Activated T-cell treated with anti-CD3 and anti-CD28 coated beads for 24 hours (primary cell): ENCODE data around the gene AMER2.

ENCODE experiments used
- DNase-seq: peaks from one replicate; pipeline ENCODE4 v3.0.0-alpha.2; 2020; ENCODE audit warnings: low read depth

Gene AMER2, protein sequence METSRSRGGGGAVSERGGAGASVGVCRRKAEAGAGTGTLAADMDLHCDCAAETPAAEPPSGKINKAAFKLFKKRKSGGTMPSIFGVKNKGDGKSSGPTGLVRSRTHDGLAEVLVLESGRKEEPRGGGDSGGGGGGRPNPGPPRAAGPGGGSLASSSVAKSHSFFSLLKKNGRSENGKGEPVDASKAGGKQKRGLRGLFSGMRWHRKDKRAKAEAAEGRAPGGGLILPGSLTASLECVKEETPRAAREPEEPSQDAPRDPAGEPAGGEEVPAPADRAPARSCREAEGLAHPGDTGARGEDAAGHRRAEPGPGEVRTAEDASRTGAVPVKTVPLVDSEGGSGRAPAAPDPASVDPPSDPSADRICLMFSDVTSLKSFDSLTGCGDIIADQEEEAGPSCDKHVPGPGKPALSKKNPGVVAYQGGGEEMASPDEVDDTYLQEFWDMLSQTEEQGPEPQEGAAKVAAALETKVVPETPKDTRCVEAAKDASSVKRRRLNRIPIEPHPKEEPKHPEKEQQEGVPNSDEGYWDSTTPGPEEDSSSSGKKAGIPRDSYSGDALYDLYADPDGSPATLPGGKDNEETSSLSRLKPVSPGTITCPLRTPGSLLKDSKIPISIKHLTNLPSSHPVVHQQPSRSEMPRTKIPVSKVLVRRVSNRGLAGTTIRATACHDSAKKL

DNA sequence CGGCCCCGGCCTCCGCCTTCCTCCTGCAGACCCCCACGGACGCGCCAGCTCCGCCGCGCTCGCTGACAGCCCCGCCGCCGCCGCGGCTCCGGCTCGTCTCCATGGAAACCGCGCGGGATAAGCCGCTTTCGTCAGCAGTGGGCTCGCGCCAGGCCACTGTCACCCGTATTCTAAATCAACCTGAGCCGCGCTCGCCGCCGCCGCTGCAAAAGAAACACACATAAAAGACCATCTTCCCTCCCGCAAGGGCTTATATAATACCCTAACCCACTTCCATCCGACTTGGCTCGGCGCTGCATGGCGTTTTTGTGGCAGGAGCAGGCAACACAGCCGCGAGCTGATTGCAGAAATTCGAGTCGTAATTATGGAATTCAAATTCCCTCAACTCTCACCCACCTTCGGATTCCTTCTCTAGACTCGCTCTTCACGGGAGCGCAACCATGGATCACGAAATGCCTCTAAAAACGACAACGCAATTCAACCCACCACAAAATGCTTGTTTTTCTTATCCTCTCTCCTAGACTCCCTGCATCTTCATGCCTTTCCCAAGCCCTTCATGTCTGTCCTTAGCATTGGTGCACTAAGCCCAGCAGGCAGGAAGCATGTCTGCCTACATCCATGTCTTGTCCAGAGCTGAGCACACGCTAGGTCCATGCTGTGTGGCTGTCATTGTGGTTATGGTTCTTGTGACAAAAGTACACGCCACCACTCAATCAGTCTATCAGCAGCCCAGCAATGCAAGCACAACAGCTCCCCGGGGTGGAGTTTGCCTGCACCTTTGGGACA, at the start of gene AMER2:
TSS of gene AMER2 (minus strand) at position 772 of the 786 bp plus-strand sequence. CDS start at position 103, 669 bp downstream.
- no peak for DNase-seq

DNA sequence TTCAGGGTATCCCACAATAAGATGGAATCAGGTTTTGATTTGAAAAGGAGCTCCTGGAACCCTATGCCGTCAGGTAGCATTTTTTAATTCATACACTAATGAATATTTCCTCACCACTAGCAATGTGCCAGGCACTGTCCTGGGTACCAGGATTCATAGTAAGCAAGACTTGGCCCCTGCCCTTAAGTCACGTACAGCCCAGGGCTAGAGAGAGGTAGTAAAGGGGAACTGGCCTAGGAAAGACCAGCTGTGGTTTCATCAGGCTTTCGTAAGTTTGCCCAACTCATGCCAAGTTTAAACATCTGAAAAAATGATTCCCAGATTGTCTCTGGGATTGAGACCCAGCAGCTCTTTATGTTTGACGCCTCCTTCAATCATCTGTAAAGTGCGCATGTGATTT, 45.9 kb upstream of the AMER2 start:
- DNase-seq = no peak

DNA sequence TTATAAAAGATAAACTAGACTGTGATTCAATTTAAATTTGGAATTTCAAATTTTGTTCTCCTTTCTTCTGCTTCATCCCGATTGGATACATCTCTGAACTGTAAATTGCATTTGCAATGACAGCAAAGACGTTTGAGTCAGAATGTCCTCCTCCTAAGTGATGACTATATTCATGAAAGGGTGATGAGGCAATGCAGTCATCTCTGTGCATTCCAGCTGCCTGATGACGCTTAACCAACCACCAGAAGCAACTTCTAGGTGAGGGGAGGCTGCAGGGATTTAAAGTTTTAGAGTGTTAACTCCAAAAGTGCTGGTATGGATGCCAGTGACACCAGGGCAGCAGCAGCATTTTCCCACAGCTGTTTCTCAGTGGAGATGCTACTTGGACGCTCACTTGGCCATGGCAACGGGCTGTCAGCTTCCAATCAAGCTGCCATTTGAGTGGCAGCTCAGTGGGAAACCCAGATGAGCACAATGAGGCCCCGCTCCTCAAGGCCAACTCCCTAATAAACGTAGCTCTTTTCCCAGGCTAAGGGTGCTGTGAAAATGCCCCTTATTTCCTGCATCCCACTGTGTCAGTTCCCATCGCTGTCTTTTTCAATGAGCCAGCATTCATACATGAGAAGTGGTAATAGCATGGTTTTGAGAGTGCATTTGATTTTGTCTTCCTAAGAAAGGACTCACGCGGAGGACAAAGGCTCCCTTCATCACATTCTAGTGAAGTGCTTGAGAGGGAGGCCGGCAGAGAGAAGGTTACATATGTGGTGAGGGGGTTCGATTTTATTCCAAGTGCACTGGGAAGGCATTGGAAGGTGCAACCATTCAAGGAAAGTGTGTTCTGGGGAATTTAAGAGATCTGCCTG, 45.2 kb upstream of the AMER2 start:
- no peak for DNase-seq

DNA sequence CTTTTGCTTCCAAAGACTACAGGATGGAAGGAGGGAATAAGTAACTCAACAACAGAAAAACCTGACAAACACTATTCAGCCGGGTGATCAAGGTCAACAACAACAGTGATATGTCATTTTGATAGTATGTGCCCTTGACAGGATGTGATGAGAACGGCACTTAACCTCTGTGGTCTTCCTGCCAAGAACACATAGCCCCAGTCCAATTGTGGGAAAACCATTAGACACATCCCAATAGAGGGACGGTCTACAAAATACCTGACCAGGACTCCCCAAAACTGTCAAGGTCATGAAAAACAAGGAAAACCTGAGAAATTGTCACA, 43.1 kb upstream of the AMER2 start:
- no peak for DNase-seq

DNA sequence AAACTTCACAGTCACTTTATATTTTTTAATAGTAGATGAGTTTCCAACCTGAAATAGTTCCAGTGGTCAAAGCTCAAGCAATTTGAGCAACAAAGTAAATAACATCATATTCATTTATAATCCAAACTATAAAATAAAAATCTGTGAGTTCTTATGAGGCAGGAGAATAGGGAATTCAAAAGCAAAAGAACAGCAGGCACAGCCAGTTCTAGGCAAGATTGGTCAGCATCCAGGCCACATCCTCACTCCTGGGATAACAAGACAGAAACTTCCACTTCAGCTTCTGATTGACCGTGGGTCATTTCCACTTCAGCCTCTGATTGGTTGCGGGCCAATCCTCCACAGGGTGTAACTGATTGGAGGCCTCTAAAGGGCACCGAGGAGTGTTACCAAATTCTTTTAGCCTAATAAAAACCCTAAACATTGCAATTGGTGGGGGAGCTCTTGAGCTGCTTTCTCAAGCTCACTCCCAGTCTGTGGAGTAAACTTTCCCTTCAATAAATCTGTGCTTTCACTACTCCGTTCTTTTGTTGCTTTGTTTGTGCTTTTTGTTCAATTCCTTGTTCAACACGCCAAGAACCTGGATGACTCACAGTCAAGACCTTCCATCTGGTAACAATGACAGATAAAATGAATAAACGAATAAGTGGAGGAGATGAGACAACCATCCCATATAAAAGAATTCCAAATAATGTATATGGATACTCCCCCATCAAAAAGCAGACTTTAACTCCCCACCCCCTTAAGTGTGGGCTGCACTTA, 42.6 kb upstream of the AMER2 start:
- DNase-seq = no peak

DNA sequence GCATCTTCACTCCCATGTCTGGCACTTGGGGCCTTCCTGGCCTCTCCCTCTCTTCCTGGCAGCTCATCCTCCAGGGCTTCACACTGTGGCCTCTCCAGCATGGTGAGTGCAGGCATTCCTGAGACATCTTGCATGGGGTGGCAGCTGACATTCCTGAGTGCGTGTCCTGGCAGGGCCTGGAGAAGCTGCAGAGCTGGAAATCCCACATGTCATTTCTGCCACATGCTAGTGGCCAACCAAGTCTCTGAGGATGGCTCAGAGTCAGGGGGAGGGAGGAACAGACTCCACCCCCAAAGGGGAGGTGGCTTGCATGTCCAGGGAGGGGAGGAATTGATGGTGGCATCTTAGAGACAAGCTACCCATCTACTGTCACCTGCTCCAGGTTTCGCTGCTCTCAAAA, 41.6 kb upstream of the AMER2 start:
- DNase-seq = no peak

DNA sequence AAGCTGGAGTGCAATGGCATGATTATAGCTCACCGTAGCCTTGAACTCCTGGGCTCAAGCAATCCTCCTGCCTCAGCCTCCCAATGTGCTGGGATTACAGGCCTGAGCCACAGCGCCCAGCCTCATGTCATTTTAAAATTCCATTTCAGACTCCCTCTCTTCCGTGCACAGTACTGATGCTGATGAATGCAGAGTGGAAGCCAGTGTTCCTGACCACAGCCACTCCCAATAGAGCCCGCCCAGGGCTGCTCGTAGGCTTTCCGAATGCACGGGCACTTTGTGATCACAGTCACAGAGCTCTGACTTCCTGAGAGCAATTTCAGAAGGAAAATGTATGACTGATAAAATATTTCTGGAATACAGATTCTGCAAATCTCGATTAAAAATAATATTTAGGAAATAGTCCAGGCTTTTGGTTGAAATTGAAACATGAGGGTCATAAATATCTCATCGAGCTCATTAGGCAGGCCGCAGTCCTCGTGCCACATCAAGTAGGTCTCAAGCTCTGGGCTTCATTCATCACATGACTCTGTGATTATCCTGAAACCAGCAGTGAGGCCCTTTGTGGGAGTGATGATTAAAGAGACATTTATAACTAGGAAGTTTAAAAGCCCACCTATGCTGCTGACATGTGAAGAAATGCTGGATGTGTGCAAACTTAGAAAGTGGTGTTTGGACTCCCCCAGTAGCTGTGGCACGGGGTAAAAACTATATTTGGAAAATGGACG, 38.9 kb upstream of the AMER2 start:
- DNase-seq = no peak

DNA sequence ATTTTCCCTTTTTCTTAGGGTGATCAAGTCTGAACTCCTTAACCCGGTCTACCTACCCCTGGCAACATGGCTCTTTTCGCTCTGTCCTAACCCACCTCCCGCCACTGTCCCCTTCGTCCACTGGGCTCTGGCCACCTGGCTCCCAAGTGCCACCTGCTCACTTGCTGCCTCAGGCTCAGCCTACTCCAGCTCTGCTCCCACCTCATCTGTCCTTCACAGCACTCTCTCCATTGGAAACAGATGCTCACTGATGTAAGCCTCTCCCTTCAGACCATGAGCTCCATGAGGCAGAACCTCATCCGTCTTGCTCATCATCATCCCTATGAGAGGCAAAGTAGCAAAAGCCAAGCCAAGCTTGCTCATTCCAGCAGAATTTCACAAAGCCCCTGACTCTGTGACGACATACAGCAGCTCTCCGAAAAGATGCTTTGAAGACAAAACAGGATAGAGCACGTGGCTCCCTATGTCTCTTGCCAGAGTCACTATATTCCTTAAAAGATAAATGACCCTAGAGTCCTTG, 35.3 kb upstream of the AMER2 start:
- no peak for DNase-seq

DNA sequence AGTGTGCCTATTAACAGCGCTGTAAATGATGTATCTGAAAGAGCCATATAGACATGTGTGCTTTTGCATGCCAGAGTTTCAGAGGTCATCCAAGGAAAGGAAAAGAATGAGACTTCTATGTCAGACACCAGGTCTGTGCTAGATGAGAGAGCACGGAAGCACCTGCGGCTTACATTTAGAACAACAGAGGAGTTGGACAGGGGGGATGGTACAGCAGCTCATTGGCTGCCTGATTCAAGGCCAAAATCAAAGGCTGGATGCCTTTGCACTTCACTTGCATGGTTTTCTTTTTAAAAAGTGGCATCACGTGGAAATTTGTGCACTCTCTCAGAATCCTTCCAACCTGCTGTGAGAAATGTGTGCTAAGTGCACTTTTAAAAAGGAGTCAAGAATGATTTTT, 32.8 kb upstream of the AMER2 start:
- no peak for DNase-seq

DNA sequence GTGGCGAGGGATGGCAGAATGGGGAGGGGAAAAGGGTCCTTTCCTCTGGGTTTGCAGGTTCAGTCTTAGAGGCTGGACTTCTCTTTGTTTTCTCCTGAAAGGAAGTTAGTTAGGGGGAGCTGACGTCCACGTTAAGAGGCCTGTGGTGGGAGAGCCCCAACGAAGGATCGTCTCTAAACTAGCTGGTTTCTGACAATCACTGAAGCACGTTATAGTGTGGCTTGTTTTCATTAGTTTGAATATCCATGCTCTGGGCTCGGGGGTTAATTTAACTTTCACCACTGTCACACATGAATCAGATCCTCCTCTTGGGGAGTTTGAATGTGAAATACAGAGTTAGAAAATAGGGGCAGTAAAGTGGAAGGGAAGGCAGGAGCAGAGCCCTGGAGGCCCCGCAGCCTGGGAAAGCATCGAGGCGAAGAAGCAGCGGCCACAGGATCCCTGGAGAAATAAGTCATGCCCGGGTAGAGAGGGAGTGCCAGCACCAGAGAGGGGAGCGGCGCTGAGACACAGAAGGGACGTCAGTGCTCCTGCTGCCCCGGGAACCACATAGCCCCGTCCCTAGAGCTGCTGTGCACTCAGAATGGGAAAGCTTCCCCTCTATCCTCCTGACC, 31.1 kb upstream of the AMER2 start:
- DNase-seq = no peak

DNA sequence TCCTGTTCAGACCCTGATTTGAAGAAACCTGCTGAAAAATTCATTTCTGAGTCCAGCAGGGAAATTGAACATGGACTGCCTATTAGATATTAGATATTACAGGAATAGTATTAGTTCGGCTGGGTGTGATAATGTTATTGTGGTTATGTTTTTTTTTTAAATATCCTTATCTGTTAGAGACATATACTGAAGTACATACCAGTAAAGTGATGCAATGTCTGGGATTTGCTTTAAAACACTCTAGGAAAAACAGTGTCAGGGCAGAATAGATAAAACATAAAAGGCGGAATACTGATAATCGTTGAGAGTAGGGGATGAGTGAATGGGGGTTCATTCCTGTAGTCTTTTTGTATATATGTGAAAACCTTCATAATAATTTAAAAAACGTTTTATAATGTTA, 28.7 kb upstream of the AMER2 start:
- DNase-seq = no peak

DNA sequence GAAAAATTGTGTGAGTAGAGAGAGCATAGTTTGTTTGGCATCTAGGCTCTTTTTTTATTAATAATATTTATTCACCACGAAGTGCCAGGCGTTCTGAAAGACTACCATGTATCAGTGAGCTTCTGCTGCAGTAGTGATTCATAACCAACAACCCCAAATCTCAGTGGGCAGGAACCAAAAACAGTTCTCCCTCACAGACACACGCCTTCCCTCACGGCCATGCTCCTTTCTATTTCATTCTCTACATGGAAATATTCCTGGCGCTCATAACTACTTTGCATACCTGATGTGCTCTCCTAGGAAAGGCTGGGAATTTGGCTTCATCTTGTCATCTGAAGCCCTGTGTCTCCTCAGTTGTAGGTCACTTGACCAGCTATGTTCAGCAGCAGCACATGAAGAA, 26.6 kb upstream of the AMER2 start:
- no peak for DNase-seq

DNA sequence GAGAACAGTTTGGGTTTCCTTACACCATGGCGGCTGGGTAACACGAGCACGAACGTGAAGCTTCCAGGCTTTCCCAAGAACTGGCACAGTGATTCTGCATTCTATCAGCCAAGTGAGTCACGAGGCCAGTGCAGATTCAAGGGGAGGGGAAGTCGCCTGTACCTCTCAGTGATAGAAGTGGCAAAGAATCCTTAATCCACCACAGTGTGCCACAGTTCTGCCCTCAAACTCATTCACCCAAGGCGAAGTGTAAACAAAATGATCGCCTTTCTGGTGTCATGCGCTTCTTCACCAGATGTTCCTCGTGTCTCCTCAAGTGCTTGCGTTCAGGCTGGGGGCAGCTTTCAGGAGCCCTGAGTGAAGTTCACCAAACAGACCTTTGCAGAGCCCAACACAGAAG, 24.9 kb upstream of the AMER2 start:
- DNase-seq = no peak

DNA sequence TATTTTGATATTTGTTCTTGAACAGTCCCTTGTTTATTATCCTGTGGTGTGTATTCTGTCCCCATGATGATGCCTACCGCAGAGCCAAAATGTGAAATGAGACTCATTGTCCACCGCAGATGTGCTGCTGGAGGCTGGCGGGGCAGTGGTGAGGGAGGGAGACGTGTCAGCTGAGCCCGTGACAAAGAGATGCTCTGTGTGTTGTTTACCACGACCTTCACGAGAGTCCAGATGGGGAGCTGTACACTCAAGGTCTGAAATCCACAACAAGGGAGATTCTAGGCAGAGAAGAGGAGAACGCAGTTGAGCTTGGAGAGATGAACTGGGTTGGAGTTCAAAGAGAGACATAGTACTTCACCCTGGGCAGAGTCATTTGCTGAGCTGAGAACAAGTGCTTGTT, 20.8 kb upstream of the AMER2 start:
- no peak for DNase-seq

DNA sequence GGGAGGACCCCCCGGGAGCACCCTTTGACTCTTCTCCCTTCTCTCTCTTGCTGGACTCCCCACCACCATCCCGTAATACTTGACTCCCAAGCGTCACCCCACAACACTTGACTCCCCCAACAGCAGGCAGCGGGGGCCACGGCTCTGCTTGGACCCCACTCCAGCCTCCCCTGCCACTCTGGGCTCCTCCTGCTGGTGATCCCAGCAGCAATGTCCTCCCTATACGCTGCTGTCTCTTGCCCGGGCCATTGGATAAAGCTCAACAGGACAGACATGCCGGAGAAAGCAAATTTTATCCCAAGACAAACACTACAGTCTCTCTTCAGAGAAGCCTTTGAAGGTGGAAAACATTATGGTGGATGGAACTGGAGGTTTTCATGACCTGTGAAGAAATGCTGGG, 20.4 kb upstream of the AMER2 start:
- DNase-seq = no peak

DNA sequence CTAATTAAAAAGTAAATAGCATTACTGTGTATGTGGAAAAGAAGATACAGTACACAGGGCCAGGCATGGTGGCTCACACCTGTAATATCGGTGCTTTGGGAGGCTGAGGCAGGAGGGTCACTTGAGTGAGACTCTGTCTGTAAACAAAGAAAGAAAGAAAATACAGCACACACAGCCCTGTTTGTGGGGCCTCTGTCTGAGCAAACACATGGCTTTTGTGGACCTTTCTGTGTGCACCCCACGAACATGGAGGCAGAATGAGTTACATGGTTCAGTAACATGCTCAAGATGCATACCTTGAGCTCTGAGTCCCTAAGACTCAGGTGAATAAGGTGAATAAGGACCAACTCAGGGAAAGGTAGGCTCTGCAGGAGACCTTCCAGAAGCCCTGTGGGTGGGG, 20.0 kb upstream of the AMER2 start:
- DNase-seq = no peak

DNA sequence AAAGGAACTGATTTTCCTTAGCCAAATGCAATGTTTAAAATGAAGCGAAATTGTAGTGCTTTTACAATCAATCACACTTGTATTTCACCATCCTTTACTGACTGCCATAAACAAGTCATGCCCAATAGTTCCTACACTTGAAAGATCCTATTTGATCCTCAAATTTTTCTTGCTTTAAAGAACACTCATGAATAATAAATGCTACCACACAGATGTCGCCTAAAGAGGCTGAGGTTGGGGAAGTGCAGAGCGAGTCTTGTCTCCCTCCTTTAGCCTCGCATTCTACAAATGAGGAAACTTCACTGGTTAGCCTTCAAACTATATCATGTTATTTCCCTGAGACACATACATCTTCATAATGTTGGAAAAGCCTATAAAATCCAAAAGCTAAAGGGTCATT, 18.7 kb upstream of the AMER2 start:
- no peak for DNase-seq

DNA sequence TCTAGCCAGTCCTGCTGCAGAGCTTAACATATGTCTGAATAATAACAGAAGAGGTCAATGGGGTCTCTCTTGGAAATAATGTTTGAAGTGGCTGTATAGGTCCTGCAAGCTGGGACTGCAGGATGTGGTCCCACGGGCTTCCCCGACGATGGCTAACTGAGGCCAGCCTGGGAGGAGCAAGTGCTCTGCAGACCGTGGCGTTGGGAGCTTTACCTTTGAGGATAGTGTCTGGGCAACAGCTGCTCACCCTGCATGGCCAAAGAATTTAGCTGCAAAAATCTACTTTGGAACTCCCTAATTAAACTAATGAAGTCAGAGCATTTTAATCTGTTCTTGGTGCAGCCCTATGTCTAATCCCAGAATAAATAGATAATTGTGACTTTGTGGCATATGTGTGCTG, 18.2 kb upstream of the AMER2 start:
- no peak for DNase-seq

DNA sequence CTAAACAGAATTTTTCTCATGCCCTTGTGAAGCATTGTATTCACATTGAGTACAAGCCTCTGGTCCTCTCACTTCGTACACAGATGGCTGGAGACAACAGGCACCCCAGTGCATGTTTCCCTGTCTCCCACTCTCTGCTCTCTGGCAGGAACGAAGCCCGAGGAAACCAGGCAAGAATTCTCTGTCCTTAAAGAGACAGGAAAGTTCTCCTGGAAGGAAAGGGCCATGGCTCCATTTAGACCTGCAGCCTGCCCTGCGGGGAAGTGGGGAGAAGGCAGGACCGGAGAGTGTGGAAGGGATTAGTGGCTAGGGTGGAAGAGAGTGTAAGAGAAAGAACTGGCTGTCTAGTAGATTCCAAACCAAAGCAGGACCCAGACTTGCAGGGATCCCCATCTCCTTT, 15.5 kb upstream of the AMER2 start:
- no peak for DNase-seq

DNA sequence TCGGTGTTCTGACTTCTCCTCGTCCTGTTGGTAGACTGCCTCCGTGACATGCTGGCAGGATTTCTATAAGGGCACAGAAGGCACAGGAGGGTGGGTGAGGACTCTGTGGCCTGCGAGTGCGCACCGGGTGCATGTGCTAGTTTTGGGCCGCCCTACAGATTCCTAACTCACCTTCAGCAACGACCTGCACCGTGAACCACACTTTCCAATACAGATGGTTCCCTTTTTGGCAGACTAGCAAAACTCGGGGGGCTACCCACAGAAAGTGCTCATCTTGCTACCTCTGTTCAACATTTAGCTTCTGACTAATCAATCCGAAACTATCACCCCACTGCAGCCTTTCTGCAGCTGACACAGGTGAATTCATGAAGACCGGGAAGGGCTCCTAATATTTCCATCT, 14.1 kb upstream of the AMER2 start:
- DNase-seq = no peak
